Panc1 (cell line): ENCODE measurements around the gene PGF. TPM values are rescaled to one million over a fixed set of nuclear protein-coding genes. Genes with fewer than 3 reads are reported as not detected.

Experiments used
- ATAC-seq: fragments of 200-7000 bp; cut with Tn5 transposase; 2 replicates; pipeline ENCODE4 v1.9.1; 2020; ENCODE audit warnings: mild to moderate bottlenecking, moderate library complexity
- BruUV-seq: library from RNA; stranded (reverse); fragments of 400-500 nt; replicated peaks from 2 replicates; lab custom pipeline; 2021; lab: Mats Ljungman, UMichigan
- CTCF ChIA-PET: fragments of 300-600 bp; sonication (Branson Sonifier 250); formaldehyde crosslinking; loops from one replicate; lab custom pipeline; 2022; ENCODE audit warnings: antibody characterized with exemption; lab: Charles Lee
- POLR2A ChIA-PET: fragments of 300-600 bp; sonication (Branson Sonifier 250); formaldehyde crosslinking; loops from one replicate; lab custom pipeline; 2022; ENCODE audit warnings: antibody characterized with exemption; lab: Charles Lee
- DNase-seq: peaks from one replicate; pipeline ENCODE4 v3.0.0-alpha.2; 2010; ENCODE audit warnings: low read depth, low spot score
- H3K27ac ChIP-seq: 2 replicates; pipeline ENCODE4 v1.5.1; 2011; ENCODE audit warnings: mild to moderate bottlenecking, low read length, inconsistent platforms
- H3K27me3 ChIP-seq: fragments of 200-500 bp; sonication (Bioruptor generic); 2 replicates; pipeline ENCODE4 v1.6.0; 2014; ENCODE audit warnings: low read length, inconsistent platforms; ENCODE audit not compliant: control insufficient read depth, insufficient read depth
- H3K36me3 ChIP-seq: fragments of 200-500 bp; sonication (Bioruptor generic); 2 replicates; pipeline ENCODE4 v1.5.1; 2014; ENCODE audit warnings: inconsistent platforms, mild to moderate bottlenecking, low read length, moderate library complexity; ENCODE audit not compliant: control insufficient read depth, insufficient read depth
- H3K4me1 ChIP-seq: 2 replicates; pipeline ENCODE4 v1.5.1; 2011; ENCODE audit warnings: inconsistent platforms, mild to moderate bottlenecking, low read length, moderate library complexity; ENCODE audit not compliant: control insufficient read depth, insufficient read depth
- H3K4me3 ChIP-seq, 2 experiments: 2 replicates each; pipeline ENCODE4 v1.5.1; 2011 to 2012; ENCODE audit warnings: low read depth in 2 of 2, low read length in 2 of 2, mild to moderate bottlenecking in 2 of 2, inconsistent platforms in 1 of 2, moderate library complexity in 1 of 2
- H3K9me3 ChIP-seq: fragments of 200-500 bp; sonication (Bioruptor generic); 2 replicates; pipeline ENCODE4 v1.5.1; 2014; ENCODE audit warnings: low read depth, mild to moderate bottlenecking, inconsistent platforms, low read length, moderate library complexity; ENCODE audit not compliant: control insufficient read depth, insufficient read depth
- CTCF ChIP-seq: fragments of 450-650 bp; IDR thresholded peaks from 2 replicates; pipeline ENCODE4 v1.5.1; 2017; ENCODE audit warnings: mild to moderate bottlenecking
- POLR2AphosphoS5 ChIP-seq: IDR thresholded peaks from 2 replicates; pipeline ENCODE4 v1.6.1; 2012; ENCODE audit warnings: mild to moderate bottlenecking, low read depth, low read length, moderate library complexity
- REST ChIP-seq, 2 experiments: IDR thresholded peaks; 2 replicates each; pipeline ENCODE4 v1.6.1; 2011 to 2012; ENCODE audit warnings: low read depth in 2 of 2, control low read depth in 1 of 2, low read length in 1 of 2, mild to moderate bottlenecking in 1 of 2, moderate library complexity in 1 of 2; ENCODE audit not compliant: insufficient read depth in 1 of 2
- SIN3A ChIP-seq: IDR thresholded peaks from 2 replicates; pipeline ENCODE4 v1.6.1; 2012; ENCODE audit warnings: low read depth, mild to moderate bottlenecking, low read length, moderate library complexity, borderline replicate concordance; ENCODE audit not compliant: insufficient read depth
- TCF7L2 ChIP-seq: IDR thresholded peaks from 2 replicates; pipeline ENCODE4 v1.6.1; 2011; ENCODE audit warnings: mild to moderate bottlenecking, low read depth, low read length, inconsistent platforms
- in situ Hi-C: cut with HindIII; loops from 2 replicates; pipeline ENCODE4 v1.10.0; 2016; ENCODE audit warnings: low sequenced_read_pairs, low pct_unique_long_range_greater_than_20kb
- intact Hi-C: fragments of 100-400 bp; cut with micrococcal nuclease; formaldehyde crosslinking; loops from one replicate; pipeline ENCODE4 v1.10.0; 2022; ENCODE audit not compliant: unreplicated experiment
- total RNA-seq: library from RNA; stranded (reverse); gene quantifications from one replicate; pipeline ENCODE4 v1.2.1, GENCODE V29; 2021; ENCODE audit not compliant: unreplicated experiment

The PGF gene
- total RNA-seq, 1 experiment from 2014 or later = 7.3 TPM

- TF ChIP-seq TCF7L2 (no peak), POLR2AphosphoS5 (no peak), CTCF (no peak), REST (IDR thresholded peaks at IDR 0.05; ENCODE audit: insufficient read depth in 1 of 2, low read depth in 2 of 2, low read length in 1 of 2) (no peak), SIN3A (no peak)
- Histone ChIP-seq H3K4me1 (no peaks in the 10 kb centered on the region), H3K27me3 (no peaks in the 10 kb centered on the region), H3K36me3 (no peaks in the 10 kb centered on the region), H3K4me3 (no peak overlapping the region), H3K27ac (no peak overlapping the region), H3K9me3 (no peaks in the 10 kb centered on the region)
- in situ Hi-C loops (no loop called here), intact Hi-C loops (no loop called here)
- no peak for DNase-seq
- ChIA-PET CTCF (no interaction called here), POLR2A (no interaction called here)
- no peak for ATAC-seq
- no TSS peak for BruUV-seq
Observed at GRCh38 chr14:74915826-74916225, 39.6 kb downstream of the PGF start.

GRCh38 chr14:74915426-74915825 lies 40.0 kb downstream of the PGF start:
- Histone ChIP-seq H3K4me3 (no peak overlapping the region), H3K36me3 (no peaks in the 10 kb centered on the region), H3K27ac (no peak overlapping the region), H3K4me1 (no peaks in the 10 kb centered on the region), H3K27me3 (no peaks in the 10 kb centered on the region), H3K9me3 (no peaks in the 10 kb centered on the region)
- no TSS peak for BruUV-seq
- no peak for DNase-seq
- intact Hi-C loops = no loop called here
- TF ChIP-seq POLR2AphosphoS5 = no peak
- TF ChIP-seq CTCF = no peak
- TF ChIP-seq REST (IDR thresholded peaks at IDR 0.05; ENCODE audit: insufficient read depth in 1 of 2, low read depth in 2 of 2, low read length in 1 of 2) = no peak
- no peak for TF ChIP-seq TCF7L2
- TF ChIP-seq SIN3A = no peak
- in situ Hi-C loops = no loop called here
- no peak for ATAC-seq
- POLR2A ChIA-PET = no interaction called here
- CTCF ChIA-PET = no interaction called here
